NCI-H1092 (cell line): ENCODE results near the gene ZNF783.
"Not testable (repeated sequence)": the region's sequence is repeated elsewhere in the genome, so short reads cannot be mapped to it uniquely, and the experiment has no call there.

Experiments used
- DNase-seq: peaks from one replicate; lab custom pipeline; 2025; lab: John Stamatoyannopoulos, UW

Gene ZNF783

DNA sequence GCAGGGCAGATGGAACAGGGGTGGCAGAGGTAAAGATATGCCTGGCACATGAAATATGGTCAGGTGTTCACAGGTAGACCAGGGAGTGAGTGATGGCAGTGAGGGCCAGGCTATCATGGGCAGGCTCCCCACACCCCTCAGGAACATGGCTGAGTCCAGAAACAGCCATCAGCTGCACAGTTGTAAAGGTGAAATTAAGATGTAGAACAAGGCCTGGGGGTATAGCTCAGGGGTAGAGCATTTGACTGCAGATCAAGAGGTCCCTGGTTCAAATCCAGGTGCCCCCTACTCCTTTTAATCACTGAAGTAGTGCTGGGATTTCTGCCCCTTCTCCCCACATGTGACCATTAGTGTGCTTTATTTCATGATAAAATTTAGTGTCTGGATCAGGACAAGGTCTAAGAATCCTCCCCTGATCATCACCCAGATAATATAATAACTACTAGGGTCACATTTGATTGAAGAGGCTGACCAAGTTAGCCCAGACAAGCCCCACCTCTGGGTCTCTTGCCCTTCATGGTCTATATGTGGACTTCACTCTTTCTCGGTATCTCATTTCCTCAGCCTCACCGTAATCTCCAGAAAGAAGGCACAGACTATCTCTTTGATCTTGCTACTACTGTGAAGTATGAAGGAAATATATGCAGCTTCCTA, 69.0 kb downstream of the ZNF783 start:
- no peak for DNase-seq

DNA sequence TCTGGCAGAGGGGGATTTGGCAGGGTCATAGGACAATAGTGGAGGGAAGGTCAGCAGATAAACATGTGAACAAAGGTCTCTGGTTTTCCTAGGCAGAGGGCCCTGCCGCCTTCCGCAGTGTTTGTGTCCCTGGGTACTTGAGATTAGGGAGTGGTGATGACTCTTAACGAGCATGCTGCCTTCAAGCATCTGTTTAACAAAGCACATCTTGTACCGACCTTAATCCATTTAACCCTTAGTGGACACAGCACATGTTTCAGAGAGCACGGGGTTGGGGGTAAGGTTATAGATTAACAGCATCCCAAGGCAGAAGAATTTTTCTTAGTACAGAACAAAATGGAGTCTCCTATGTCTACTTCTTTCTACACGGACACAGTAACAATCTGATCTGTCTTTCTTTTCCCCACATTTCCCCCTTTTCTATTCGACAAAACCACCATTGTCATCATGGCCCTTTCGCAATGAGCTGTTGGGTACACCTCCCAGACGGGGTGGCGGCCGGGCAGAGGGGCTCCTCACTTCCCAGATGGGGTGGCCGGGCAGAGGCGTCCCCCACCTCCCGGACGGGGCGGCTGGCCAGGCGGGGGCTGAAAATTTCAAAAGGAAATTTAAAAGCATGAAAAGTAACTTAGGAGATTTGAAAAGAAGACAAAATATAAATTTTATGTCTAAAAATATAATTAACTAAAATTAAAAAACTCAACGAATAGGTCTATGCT, 70.8 kb downstream of the ZNF783 start:
- not testable (repeated sequence) for DNase-seq

DNA sequence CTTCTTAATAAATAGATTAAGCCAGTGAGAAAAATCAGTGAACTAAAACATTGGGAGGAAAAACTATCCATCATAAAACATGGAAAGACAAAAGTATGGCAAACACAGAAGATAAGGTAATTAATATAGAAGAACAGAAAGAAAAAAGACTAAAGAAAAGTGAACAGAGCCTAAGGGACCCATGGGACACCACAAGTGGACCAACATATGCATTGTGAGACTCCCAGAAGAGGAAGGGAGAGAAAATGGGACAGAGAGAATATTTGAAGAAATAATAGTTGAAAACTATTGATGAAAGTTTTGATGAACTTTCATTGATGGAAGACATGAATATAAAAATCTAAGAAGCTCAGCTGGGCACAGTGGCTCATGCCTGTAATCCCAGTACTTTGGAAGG, 71.3 kb downstream of the ZNF783 start:
- DNase-seq: no peak

DNA sequence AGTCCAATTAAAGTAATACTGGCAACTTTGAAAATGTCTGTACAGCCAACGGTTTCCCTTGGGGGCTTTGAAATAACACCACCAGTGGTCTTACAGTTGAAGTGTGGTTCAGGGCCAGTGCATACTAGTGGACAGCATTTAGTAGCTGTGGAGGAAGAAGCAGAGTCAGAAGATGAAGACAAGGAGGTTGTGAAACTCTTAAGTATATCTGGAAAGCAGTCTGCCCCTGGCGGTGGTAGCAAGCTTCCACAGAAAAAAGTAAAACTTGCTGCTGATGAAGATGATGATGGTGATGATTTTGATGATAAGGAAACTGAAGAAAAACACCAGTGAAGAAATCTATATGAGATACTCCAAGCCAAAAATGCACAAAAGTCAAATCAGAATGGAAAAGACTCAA, 72.2 kb downstream of the ZNF783 start:
- DNase-seq: no peak
